Spleen (tissue), 7 donors: ENCODE results near the gene NISCH.

Source experiments
- CTCF ChIP-seq, 11 experiments: fragments of 200-600 bp in 7 of 11; fragments of 450-650 bp in 4 of 11; sonication (generic) in 4 of 11; IDR thresholded peaks in 8 of 11; conservative IDR thresholded peaks in 3 of 11; 1 replicate in 7 of 11; 2 replicates in 4 of 11; pipeline versions ENCODE4 v1.4.0 to v1.8.0; 2016 to 2021; ENCODE audit warnings: antibody characterized with exemption in 11 of 11, inconsistent platforms in 4 of 11, mild to moderate bottlenecking in 1 of 11
- POLR2A ChIP-seq, 3 donors: fragments of 450-650 bp; IDR thresholded peaks; one replicate each; pipeline ENCODE4 v1.5.1; 2017; ENCODE audit warnings: antibody characterized with exemption in 3 of 3, mild to moderate bottlenecking in 1 of 3
- POLR2AphosphoS5 ChIP-seq, 3 donors: sonication (generic); formaldehyde crosslinking; IDR thresholded peaks; one replicate each; pipeline ENCODE4 v1.5.1; 2017; ENCODE audit warnings: antibody characterized with exemption in 3 of 3
- donor health status: DM: no; HTN: no; CAD: no; lungs with moderate emphysema.
- donor health status: DM: no; HTN: no; CAD: no.
- donor health status: DM: no; HTN: no; CAD: no.

- TF ChIP-seq POLR2AphosphoS5 (IDR thresholded peaks at IDR 0.05) (no peak), CTCF (IDR thresholded peaks at IDR 0.05 in 8 of 11, conservative IDR thresholded peaks at IDR 0.05 in 3 of 11) (no peak), POLR2A (IDR thresholded peaks at IDR 0.05) (no peak)
Observed at GRCh38 chr3:52429031-52429430, 26.4 kb upstream of the NISCH start.
